ENCODE measurements around the gene EP400.

EP400 gene

GRCh38 chr12:131949431-131950181, at the start of gene EP400:
EP400 (plus strand) TSS chr12:131949942; CDS start chr12:131960620, 10,678 bp downstream.
- peak; percentile 92 to 96 for DNase-seq

GRCh38 chr12:131900397-131900796, 49.3 kb upstream of the EP400 start:
- DNase-seq: no peak

- no peak for DNase-seq
Measured at GRCh38 chr12:131901431-131902331, 48.1 kb upstream of the EP400 start.

- DNase-seq: no peak
Measured at GRCh38 chr12:131902332-131903241, 47.2 kb upstream of the EP400 start.

- no peak for DNase-seq
Measured at GRCh38 chr12:131903270-131904255, 46.2 kb upstream of the EP400 start.

- DNase-seq: no peak
Measured at GRCh38 chr12:131904346-131904745, 45.4 kb upstream of the EP400 start.

- no peak for DNase-seq
Measured at GRCh38 chr12:131905081-131905629, 44.6 kb upstream of the EP400 start.

- DNase-seq: no peak
Measured at GRCh38 chr12:131905630-131906091, 44.1 kb upstream of the EP400 start.

GRCh38 chr12:131907379-131908091, 42.2 kb upstream of the EP400 start:
- DNase-seq: no peak

GRCh38 chr12:131908092-131909080, 41.4 kb upstream of the EP400 start:
- no peak for DNase-seq

GRCh38 chr12:131909081-131909751, 40.5 kb upstream of the EP400 start:
- no peak for DNase-seq

GRCh38 chr12:131909752-131910219, 40.0 kb upstream of the EP400 start:
- no peak for DNase-seq

GRCh38 chr12:131910302-131911027, 39.3 kb upstream of the EP400 start:
- no peak for DNase-seq

GRCh38 chr12:131911028-131911650, 38.6 kb upstream of the EP400 start:
- DNase-seq: no peak

GRCh38 chr12:131911851-131912477, 37.8 kb upstream of the EP400 start:
- no peak for DNase-seq

- DNase-seq: no peak
Measured at GRCh38 chr12:131912518-131913274, 37.0 kb upstream of the EP400 start.

All from CD4-positive, alpha-beta T cell treated with Interferon alpha-2 for 1 hour (primary cell).